ENCODE data around the gene BACH2.

- TF ChIP-seq POLR2AphosphoS5 (IDR thresholded peaks at IDR 0.05; ENCODE audit: low read depth, low read length) = no peak
- no peak for TF ChIP-seq POLR2A (IDR thresholded peaks at IDR 0.05; ENCODE audit: low read depth, low read length)
- no peak for TF ChIP-seq TAF1 (IDR thresholded peaks at IDR 0.05; ENCODE audit: borderline replicate concordance, low read depth, low read length)
Observed at GRCh38 chr6:89989742-89990141, 306.9 kb downstream of the BACH2 start.

All from GM12892 (cell line).